ENCODE data around the gene MACROD2.

DNA sequence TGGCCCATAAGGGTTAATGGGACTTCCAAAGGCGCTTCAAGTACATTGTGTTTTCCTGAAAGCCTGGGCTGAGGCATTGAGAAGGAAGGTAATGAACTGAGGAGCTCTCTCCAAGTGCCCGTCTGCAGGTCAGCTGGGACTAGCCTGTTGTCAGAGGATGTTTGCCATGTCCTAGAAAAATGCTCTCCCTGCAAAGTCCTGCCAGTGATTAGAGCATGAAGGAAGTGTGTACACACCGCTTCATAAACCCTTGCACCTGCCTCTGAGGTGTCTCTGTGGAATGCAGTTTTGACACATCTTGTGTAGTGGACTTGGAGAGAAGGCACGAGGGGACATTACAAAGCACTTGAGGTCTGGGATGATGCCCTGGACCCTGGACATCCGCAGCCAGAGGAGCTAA is 2071.3 kb downstream of the MACROD2 start:
- TF ChIP-seq POLR2A (IDR thresholded peaks at IDR 0.05) (no peak), POLR2AphosphoS5 (IDR thresholded peaks at IDR 0.05) (no peak)
- TF ChIP-seq, protein P1, sequence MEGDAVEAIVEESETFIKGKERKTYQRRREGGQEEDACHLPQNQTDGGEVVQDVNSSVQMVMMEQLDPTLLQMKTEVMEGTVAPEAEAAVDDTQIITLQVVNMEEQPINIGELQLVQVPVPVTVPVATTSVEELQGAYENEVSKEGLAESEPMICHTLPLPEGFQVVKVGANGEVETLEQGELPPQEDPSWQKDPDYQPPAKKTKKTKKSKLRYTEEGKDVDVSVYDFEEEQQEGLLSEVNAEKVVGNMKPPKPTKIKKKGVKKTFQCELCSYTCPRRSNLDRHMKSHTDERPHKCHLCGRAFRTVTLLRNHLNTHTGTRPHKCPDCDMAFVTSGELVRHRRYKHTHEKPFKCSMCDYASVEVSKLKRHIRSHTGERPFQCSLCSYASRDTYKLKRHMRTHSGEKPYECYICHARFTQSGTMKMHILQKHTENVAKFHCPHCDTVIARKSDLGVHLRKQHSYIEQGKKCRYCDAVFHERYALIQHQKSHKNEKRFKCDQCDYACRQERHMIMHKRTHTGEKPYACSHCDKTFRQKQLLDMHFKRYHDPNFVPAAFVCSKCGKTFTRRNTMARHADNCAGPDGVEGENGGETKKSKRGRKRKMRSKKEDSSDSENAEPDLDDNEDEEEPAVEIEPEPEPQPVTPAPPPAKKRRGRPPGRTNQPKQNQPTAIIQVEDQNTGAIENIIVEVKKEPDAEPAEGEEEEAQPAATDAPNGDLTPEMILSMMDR (IDR thresholded peaks at IDR 0.05): no peak
